ENCODE results near the gene AGBL1.

DNA sequence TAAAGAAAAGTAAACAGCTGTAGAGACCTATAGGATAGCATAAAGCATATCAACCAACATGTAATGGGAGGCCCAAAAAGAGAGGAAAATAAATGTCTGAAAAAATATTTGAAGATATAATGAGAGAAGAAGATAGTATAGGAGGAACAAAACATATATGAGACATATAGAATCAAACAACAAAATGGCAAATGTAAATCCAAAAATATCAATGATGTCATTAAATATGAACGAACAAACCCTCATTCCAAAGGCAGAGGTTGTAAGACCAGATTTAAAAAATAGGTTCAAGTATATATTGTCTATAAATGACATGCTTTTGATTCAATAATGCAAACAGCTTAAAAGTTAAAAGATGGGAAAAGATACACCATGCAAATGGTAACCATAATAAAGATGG is 470.4 kb downstream of the AGBL1 start:
- TF ChIP-seq, protein P1, sequence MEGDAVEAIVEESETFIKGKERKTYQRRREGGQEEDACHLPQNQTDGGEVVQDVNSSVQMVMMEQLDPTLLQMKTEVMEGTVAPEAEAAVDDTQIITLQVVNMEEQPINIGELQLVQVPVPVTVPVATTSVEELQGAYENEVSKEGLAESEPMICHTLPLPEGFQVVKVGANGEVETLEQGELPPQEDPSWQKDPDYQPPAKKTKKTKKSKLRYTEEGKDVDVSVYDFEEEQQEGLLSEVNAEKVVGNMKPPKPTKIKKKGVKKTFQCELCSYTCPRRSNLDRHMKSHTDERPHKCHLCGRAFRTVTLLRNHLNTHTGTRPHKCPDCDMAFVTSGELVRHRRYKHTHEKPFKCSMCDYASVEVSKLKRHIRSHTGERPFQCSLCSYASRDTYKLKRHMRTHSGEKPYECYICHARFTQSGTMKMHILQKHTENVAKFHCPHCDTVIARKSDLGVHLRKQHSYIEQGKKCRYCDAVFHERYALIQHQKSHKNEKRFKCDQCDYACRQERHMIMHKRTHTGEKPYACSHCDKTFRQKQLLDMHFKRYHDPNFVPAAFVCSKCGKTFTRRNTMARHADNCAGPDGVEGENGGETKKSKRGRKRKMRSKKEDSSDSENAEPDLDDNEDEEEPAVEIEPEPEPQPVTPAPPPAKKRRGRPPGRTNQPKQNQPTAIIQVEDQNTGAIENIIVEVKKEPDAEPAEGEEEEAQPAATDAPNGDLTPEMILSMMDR (IDR thresholded peaks at IDR 0.05) = no peak
- TF ChIP-seq POLR2A (IDR thresholded peaks at IDR 0.05) = no peak

All from right lobe of liver (tissue), 4 donors.